B cell (primary cell): ENCODE results near the gene KCNJ8. TPM values are rescaled to one million over a fixed set of nuclear protein-coding genes. Genes with fewer than 3 reads are reported as not detected.

ENCODE experiments used
- ATAC-seq: fragments of 200-7000 bp; cut with Tn5 transposase; one replicate; pipeline ENCODE4 v1.10.0; 2021; ENCODE audit warnings: low read depth, mild to moderate bottlenecking, moderate number of reproducible peaks, moderate library complexity
- CTCF ChIA-PET: fragments of 350-600 bp; sonication (Branson Sonifier 250); formaldehyde crosslinking; loops from one replicate; lab custom pipeline; 2021; ENCODE audit warnings: antibody characterized with exemption, inconsistent platforms; lab: Charles Lee
- POLR2A ChIA-PET: fragments of 350-600 bp; sonication (Branson Sonifier 250); formaldehyde crosslinking; loops from one replicate; lab custom pipeline; 2021; ENCODE audit warnings: antibody characterized with exemption; lab: Charles Lee
- DNase-seq: peaks from one replicate; pipeline ENCODE4 v3.0.0; 2013
- H2AFZ ChIP-seq: 2 replicates; pipeline ENCODE4 v1.6.1; 2012; ENCODE audit warnings: mild to moderate bottlenecking, low read depth, low read length; ENCODE audit not compliant: insufficient read depth, poor library complexity, severe bottlenecking
- H3K27ac ChIP-seq, 2 donors: 1 replicate in 1 of 2; 2 replicates in 1 of 2; pipeline ENCODE4 v1.5.1; 2012 to 2013; ENCODE audit warnings: low read length in 2 of 2, mild to moderate bottlenecking in 2 of 2, moderate library complexity in 1 of 2
- H3K27me3 ChIP-seq, 4 experiments: fragments of 200-600 bp in 1 of 4; sonication (generic) in 1 of 4; replicated peaks in 1 of 4; 1 replicate in 2 of 4; 2 replicates in 2 of 4; pipeline versions ENCODE4 v1.6.1 to v1.7.0; 2013 to 2016; ENCODE audit warnings: low read length in 3 of 4, mild to moderate bottlenecking in 2 of 4, mixed read lengths in 1 of 4, moderate library complexity in 1 of 4; ENCODE audit not compliant: insufficient read depth in 4 of 4, control insufficient read depth in 3 of 4; ENCODE audit errors: control extremely low read depth in 1 of 4
- H3K36me3 ChIP-seq, 2 experiments: replicated peaks in 1 of 2; 1 replicate in 1 of 2; 2 replicates in 1 of 2; pipeline versions ENCODE4 v1.6.1 to v1.7.1; 2013; ENCODE audit warnings: low read length in 1 of 2; ENCODE audit not compliant: insufficient read depth in 2 of 2, control insufficient read depth in 1 of 2; ENCODE audit errors: control extremely low read depth in 1 of 2, extremely low read depth in 1 of 2
- H3K4me1 ChIP-seq, 2 donors: fragments of 200-600 bp in 1 of 2; sonication (generic) in 1 of 2; 1 replicate in 1 of 2; 2 replicates in 1 of 2; pipeline versions ENCODE4 v1.5.1 to v1.6.1; 2013 to 2017; ENCODE audit warnings: low read length in 2 of 2; ENCODE audit not compliant: control insufficient read depth in 2 of 2, insufficient read depth in 2 of 2
- H3K4me2 ChIP-seq: replicated peaks from 2 replicates; pipeline ENCODE3; 2012; ENCODE audit warnings: mild to moderate bottlenecking, low read depth, low read length; ENCODE audit not compliant: poor library complexity, severe bottlenecking
- H3K4me3 ChIP-seq, 5 experiments: fragments of 200-600 bp in 1 of 5; sonication (generic) in 1 of 5; 1 replicate in 3 of 5; 2 replicates in 2 of 5; pipeline versions ENCODE4 v1.5.1 to v1.7.0; 2011 to 2016; ENCODE audit warnings: low read length in 4 of 5, mild to moderate bottlenecking in 4 of 5, low read depth in 2 of 5, control low read depth in 1 of 5, moderate library complexity in 1 of 5; ENCODE audit not compliant: insufficient read depth in 1 of 5; ENCODE audit errors: control extremely low read depth in 1 of 5, extremely low read depth in 1 of 5
- H3K79me2 ChIP-seq: fragments of 200-600 bp; sonication (generic); one replicate; pipeline ENCODE4 v1.6.0; 2016; ENCODE audit warnings: low read length; ENCODE audit not compliant: control insufficient read depth, insufficient read depth
- H3K9ac ChIP-seq: fragments of 200-600 bp; sonication (generic); 2 replicates; pipeline ENCODE4 v1.6.1; 2017; ENCODE audit warnings: mild to moderate bottlenecking, low read length, moderate library complexity
- H3K9me3 ChIP-seq, 3 donors: one replicate each; pipeline versions ENCODE4 v1.6.1 to v1.7.1; 2013; ENCODE audit warnings: low read length in 2 of 3; ENCODE audit not compliant: control insufficient read depth in 2 of 3, insufficient read depth in 1 of 3; ENCODE audit errors: control extremely low read depth in 1 of 3
- H4K20me1 ChIP-seq: 2 replicates; pipeline ENCODE4 v1.6.0; 2012; ENCODE audit warnings: mild to moderate bottlenecking, low read length; ENCODE audit not compliant: insufficient read depth, control insufficient read depth, poor library complexity, severe bottlenecking
- H3K27ac Mint-ChIP-seq: one replicate; pipeline ENCODE4 v1.8.0; 2021; ENCODE audit warnings: mixed read lengths
- H3K27me3 Mint-ChIP-seq: one replicate; pipeline ENCODE4 v1.8.0; 2021; ENCODE audit warnings: mixed read lengths
- H3K4me1 Mint-ChIP-seq: one replicate; pipeline ENCODE4 v1.8.0; 2021; ENCODE audit warnings: mixed read lengths
- H3K4me3 Mint-ChIP-seq: one replicate; pipeline ENCODE4 v1.8.0; 2021; ENCODE audit warnings: mixed read lengths
- H3K9me3 Mint-ChIP-seq: one replicate; pipeline ENCODE4 v1.8.0; 2022; ENCODE audit warnings: mixed read lengths; ENCODE audit not compliant: insufficient read depth
- CTCF ChIP-seq: fragments of 200-600 bp; IDR thresholded peaks from one replicate; pipeline ENCODE4 v1.8.0; 2022; ENCODE audit warnings: antibody characterized with exemption, mild to moderate bottlenecking
- EZH2 ChIP-seq: IDR thresholded peaks from 2 replicates; pipeline ENCODE4 v1.6.1; 2012; ENCODE audit warnings: borderline replicate concordance, low read depth, mild to moderate bottlenecking, moderate library complexity, low read length; ENCODE audit not compliant: insufficient read depth, poor library complexity, severe bottlenecking
- WGBS: methylation state at CpG from one replicate; pipeline ENCODE4 v1.1.5; 2013; ENCODE audit warnings: missing lambda C conversion rate; ENCODE audit not compliant: insufficient coverage; 5-methylcytosine and 5-hydroxymethylcytosine counted together
- intact Hi-C: fragments of 100-400 bp; cut with micrococcal nuclease; formaldehyde crosslinking; loops from one replicate; pipeline ENCODE4 v1.10.0; 2022
- polyA plus RNA-seq: library from polyadenylated mRNA; depleted of rRNA; stranded (reverse); fragments of >200 nt; gene quantifications from 2 replicates; pipeline ENCODE4 v1.2.3, GENCODE V29; 2012
- total RNA-seq, 2 donors: library from RNA; stranded (reverse); fragments of 120-200 nt in 1 of 2; gene quantifications; 1 replicate in 1 of 2; 2 replicates in 1 of 2; pipeline versions ENCODE4 v1.2.3 to v1.2.4, GENCODE V29; 2013 to 2022

Gene KCNJ8
- total and polyA plus RNA-seq, 2 donors (not counting 1 experiment from before 2014, with no cell fraction given) = not detected

GRCh38 chr12:21801522-21802288, 27.2 kb upstream of the KCNJ8 start:
- Histone ChIP-seq H3K27me3 (no peaks in the 10 kb centered on the region), H4K20me1 (no peaks in the 10 kb centered on the region), H3K4me1 (no peaks in the 10 kb centered on the region), H3K9me3 (no peaks in the 10 kb centered on the region), H3K9ac (no peak overlapping the region), H2AFZ (no peak overlapping the region), H3K4me2 (no peak overlapping the region), H3K27ac (no peak overlapping the region), H3K4me3 (no peak overlapping the region), H3K36me3 (no peaks in the 10 kb centered on the region), H3K79me2 (no peaks in the 10 kb centered on the region)
- TF ChIP-seq EZH2 (no peak), CTCF (no peak)
- ChIA-PET CTCF (interaction anchor here (1.0 kb wide), 1 partner anchor 104 kb away, joined by 4 read pairs; no protein-coding TSS in a partner anchor), POLR2A (no interaction called here)
- intact Hi-C loops = no loop called here
- DNase-seq = no peak
- Mint-ChIP-seq H3K27me3 (no peaks in the 10 kb centered on the region), H3K4me3 (no peak overlapping the region), H3K9me3 (no peaks in the 10 kb centered on the region), H3K27ac (no peak overlapping the region), H3K4me1 (no peaks in the 10 kb centered on the region)
- WGBS = no CpG with 5 or more reads among the region's 4 CpGs
- no peak for ATAC-seq

- intact Hi-C loops = no loop called here
- Histone ChIP-seq H3K36me3 (no peaks in the 10 kb centered on the region), H3K4me3 (no peak overlapping the region), H3K79me2 (no peaks in the 10 kb centered on the region), H3K27me3 (no peaks in the 10 kb centered on the region), H3K27ac (no peak overlapping the region), H3K4me1 (no peaks in the 10 kb centered on the region), H3K9me3 (peaks cover 0 to 4% (median 0%) of the 10 kb centered on the region in 3 donors), H4K20me1 (no peaks in the 10 kb centered on the region), H3K4me2 (no peak overlapping the region), H3K9ac (no peak overlapping the region), H2AFZ (no peak overlapping the region)
- TF ChIP-seq EZH2 = no peak
- no peak for TF ChIP-seq CTCF
- WGBS = no CpG with 5 or more reads among the region's 1 CpG
- DNase-seq = no peak
- H3K4me3 Mint-ChIP-seq = no peak overlapping the region
- H3K27me3 Mint-ChIP-seq = peaks cover 3% of the 10 kb centered on the region
- CTCF ChIA-PET = no interaction called here
- H3K27ac Mint-ChIP-seq = no peak overlapping the region
- POLR2A ChIA-PET = no interaction called here
- peaks cover 2% of the 10 kb centered on the region for H3K9me3 Mint-ChIP-seq
- H3K4me1 Mint-ChIP-seq = no peaks in the 10 kb centered on the region
- no peak for ATAC-seq
Measured at GRCh38 chr12:21800011-21800410, 25.5 kb upstream of the KCNJ8 start.
